Measurements from ENCODE around the gene RAB8B. TPM values are rescaled to one million over a fixed set of nuclear protein-coding genes. Genes with fewer than 3 reads are reported as not detected.
A peak's percentile ranks its signal among the peaks of the same experiment; 100 is the strongest.

The RAB8B gene
- total and polyA plus RNA-seq, 9 of the 15 experiments (the other 6 are each of a cell fraction or from before 2014, with no cell fraction given): 7.8 to 32.1 (median 24.2) TPM

GRCh38 chr15:63189941-63190768 is 749 bp downstream of the RAB8B start (continued):
- TF ChIP-seq CGGBP1 (CRISPR knock-in tag; IDR thresholded peaks at IDR 0.05): no peak
- no peak for TF ChIP-seq KAT7 (CRISPR knock-in tag; IDR thresholded peaks at IDR 0.05; ENCODE audit: borderline replicate concordance)
- no peak for TF ChIP-seq RBM14 (IDR thresholded peaks at IDR 0.05; ENCODE audit: borderline replicate concordance, insufficient read depth, low read depth, low read length)
- no peak for TF ChIP-seq SMAD3 (CRISPR knock-in tag; conservative IDR thresholded peaks at IDR 0.05)
- peak; percentile 54; the same call in 1 of the 2 replicates for TF ChIP-seq ZBTB40 (IDR thresholded peaks at IDR 0.05)
- no peak for TF ChIP-seq ZBTB40 (CRISPR knock-in tag; IDR thresholded peaks at IDR 0.05)
- no peak for TF ChIP-seq ZC3H4 (CRISPR knock-in tag; IDR thresholded peaks at IDR 0.05; ENCODE audit: borderline replicate concordance)
- no peak for TF ChIP-seq E4F1 (CRISPR knock-in tag; IDR thresholded peaks at IDR 0.05; ENCODE audit: borderline replicate concordance)
- no peak for TF ChIP-seq U2AF2 (optimal IDR thresholded peaks at IDR 0.05; ENCODE audit: low read depth, low read length)
- no peak for TF ChIP-seq PREB (CRISPR knock-in tag; IDR thresholded peaks at IDR 0.05)
- TF ChIP-seq ZSCAN29 (IDR thresholded peaks at IDR 0.05): no peak
- no peak for TF ChIP-seq NR2C2 (CRISPR knock-in tag; IDR thresholded peaks at IDR 0.05)
- 0 out of 2 replicates have a peak, but pooled peaks have one; percentile 19 for TF ChIP-seq NR2C2 (tag; IDR thresholded peaks at IDR 0.05)
- no peak for TF ChIP-seq ZBTB7A (IDR thresholded peaks at IDR 0.05; ENCODE audit: borderline replicate concordance, control insufficient read depth, low read depth, low read length)
